GM12891 (cell line): ENCODE measurements around the gene CXCR3.
"Not testable (repeated sequence)": the region's sequence is repeated elsewhere in the genome, so short reads cannot be mapped to it uniquely, and the experiment has no call there.

Source experiments
- DNase-seq: peaks from one replicate; pipeline ENCODE4 v3.0.0; 2011; ENCODE audit warnings: low spot score; ENCODE audit not compliant: insufficient read length
- FAIRE-seq: peaks from 2 replicates; lab custom pipeline; 2011; peaks lifted over from hg19 to GRCh38; lab: Jason Lieb, UNC
- PAX5 ChIP-seq: IDR thresholded peaks from 2 replicates; pipeline ENCODE4 v1.6.1; 2011; ENCODE audit warnings: low read length, moderate library complexity, mild to moderate bottlenecking; ENCODE audit not compliant: insufficient read depth, severe bottlenecking
- POLR2A ChIP-seq: IDR thresholded peaks from 2 replicates; pipeline ENCODE4 v1.6.1; 2011; ENCODE audit warnings: low read depth, low read length, control low read depth
- POLR2AphosphoS5 ChIP-seq: IDR thresholded peaks from 2 replicates; pipeline ENCODE4 v1.6.1; 2011; ENCODE audit warnings: low read depth, low read length, control low read depth
- POU2F2 ChIP-seq: IDR thresholded peaks from 2 replicates; pipeline ENCODE4 v1.6.1; 2011; ENCODE audit warnings: low read depth, mild to moderate bottlenecking, control low read depth, low read length, moderate library complexity
- SPI1 ChIP-seq: IDR thresholded peaks from 2 replicates; pipeline ENCODE4 v1.6.1; 2011; ENCODE audit warnings: low read depth, low read length, control low read depth
- TAF1 ChIP-seq: IDR thresholded peaks from 2 replicates; pipeline ENCODE4 v1.6.1; 2011; ENCODE audit warnings: low read depth, low read length, control low read depth

The CXCR3 gene

DNA sequence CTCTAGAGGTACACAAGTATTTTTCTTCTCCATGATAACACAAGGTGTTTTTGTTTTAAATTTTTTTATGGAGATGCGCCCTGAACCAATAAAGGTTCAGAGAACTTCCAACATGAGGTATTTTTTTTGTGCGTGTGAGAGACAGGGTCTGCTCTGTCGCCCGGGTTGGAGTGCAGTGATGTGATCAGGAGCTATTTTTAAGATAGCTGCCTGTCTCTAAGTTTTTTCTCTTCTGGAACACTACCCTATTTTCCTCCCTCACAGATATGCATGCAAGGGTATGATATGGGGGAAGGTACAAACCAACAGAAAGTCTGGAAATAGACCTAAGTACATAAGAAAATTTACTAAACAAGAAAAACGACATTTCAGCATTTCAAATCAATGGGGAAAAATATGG is 37.1 kb downstream of the CXCR3 start:
- DNase-seq (no peak), FAIRE-seq (no peak)
- TF ChIP-seq PAX5 (no peak), POLR2A (no peak), POLR2AphosphoS5 (no peak), POU2F2 (no peak), SPI1 (no peak), TAF1 (no peak)

DNA sequence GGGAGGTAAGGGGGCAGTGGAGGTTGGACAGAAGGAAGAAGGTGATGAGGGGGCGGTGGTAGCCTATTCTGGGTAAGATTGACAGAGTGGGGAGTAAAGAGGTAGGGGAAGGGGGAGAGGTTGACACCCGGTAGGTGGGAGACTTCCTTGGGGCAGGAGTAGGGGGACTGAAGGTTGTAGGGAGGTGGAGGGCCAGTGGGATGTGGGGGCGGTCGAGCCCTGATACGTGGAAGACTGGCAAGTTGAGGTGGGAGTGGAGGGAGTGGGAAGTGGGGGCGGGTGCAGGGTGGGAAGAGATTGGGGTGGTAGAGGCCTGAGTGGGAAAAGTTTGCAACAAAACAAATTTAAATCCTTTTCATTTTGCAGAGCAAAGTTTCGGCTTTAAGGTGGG is 38.3 kb downstream of the CXCR3 start:
- no peak for DNase-seq
- TF ChIP-seq TAF1 (no peak), POLR2AphosphoS5 (no peak), PAX5 (no peak), POLR2A (no peak), SPI1 (no peak), POU2F2 (no peak)

DNA sequence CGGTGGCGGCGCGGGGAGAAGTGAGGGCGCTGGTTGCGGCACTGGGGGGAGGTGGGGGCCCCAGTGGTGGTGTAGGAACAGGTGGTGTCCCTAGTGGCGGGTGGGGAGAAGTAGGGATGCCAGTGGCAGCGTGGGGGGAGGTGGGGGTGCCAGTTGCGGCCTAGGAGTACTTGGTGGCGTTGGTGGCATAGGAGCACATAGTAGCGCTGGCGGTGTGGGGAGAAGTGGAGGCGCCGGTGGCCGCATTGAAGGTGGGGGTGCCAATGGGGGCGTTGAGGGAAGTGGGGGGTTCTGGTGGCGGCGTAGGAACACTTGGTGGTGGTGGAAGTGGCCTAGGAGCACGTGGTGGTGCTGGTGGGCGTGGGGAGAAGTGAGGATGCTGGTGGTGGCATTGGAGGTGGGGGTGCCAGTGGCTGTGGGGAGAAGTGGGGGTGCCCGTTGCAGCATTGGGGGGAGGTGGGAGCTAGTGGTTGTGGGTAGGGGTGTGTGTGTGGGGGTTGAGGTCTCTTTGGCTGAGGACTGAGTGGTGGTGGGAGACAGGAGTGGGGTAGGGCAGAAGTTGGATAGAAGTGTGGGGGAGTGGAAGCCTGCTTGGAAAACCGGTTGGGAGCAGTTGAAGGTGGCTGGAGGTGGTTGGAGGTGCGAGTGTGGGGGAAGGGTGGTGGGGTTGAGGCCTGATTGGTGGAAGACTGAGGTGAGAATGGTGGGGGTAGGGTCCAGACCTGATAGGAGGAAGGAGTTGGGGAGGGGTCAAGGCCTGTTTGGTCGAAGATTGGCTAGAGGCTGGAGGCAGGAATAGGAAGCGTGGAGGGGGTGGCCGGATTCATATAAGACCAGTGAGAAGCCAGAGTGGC is 38.9 kb downstream of the CXCR3 start:
- FAIRE-seq (no peak), DNase-seq (no peak)
- TF ChIP-seq POLR2AphosphoS5, result no peak
- TF ChIP-seq POU2F2, result no peak
- TF ChIP-seq TAF1, result no peak
- no peak for TF ChIP-seq SPI1
- TF ChIP-seq PAX5, result no peak
- no peak for TF ChIP-seq POLR2A

More for the DNA sequence above, 38.3 kb downstream of the CXCR3 start:
- no peak for FAIRE-seq

DNA sequence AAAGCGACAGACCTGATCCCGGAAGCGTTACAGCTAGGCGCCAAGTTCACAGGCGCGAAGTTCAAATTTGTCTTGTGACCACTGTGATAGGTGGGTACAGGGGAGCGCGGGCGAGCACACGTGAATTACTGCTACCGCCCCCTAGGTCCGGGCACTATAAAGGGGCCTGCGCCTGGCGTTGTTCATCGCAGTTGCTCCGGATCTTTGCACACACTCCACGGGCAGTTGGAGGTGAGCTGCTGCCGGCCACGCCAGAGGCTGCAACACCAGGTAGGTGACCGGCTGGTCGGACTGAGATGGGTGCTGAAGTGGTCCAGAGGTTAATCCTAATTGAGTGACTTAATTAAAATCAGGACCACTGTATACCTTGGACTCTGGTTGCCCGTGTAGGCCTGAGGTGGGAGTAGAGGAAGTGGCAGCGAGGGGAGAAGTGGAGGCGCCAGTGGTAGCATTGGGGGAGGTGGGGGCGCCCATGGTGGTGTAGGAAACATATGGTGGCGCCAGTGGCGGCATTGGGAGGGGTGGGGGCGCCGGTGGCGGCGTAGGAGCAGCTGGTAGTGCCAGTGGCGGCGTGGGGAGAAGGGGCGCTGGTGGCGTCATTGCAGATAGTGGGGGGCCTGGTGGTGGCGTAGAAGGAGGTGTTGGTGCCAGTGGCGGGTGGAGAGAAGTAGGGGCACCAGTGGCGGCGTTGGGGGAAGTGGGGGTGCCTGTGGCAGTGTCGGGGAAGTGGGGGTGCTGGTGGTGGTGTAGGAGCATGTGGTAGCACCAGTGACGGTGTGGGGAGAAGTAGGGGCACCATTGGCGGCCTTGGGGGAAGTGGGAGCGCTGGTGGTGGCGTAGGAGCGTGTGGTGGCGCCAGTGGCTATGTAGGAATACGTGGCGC is 39.8 kb downstream of the CXCR3 start, which contains the start of gene GCNA:
Gene GCNA, plus strand, starts transcription at position 185 of the 883 bp plus-strand sequence. CDS start 2,385 bp downstream, outside the sequence.
- TF ChIP-seq TAF1, result no peak
- TF ChIP-seq POLR2AphosphoS5, result no peak
- TF ChIP-seq POLR2A, result no peak
- no peak for TF ChIP-seq PAX5
- TF ChIP-seq POU2F2, result no peak
- no peak for TF ChIP-seq SPI1
- FAIRE-seq, result no peak
- no peak for DNase-seq

DNA sequence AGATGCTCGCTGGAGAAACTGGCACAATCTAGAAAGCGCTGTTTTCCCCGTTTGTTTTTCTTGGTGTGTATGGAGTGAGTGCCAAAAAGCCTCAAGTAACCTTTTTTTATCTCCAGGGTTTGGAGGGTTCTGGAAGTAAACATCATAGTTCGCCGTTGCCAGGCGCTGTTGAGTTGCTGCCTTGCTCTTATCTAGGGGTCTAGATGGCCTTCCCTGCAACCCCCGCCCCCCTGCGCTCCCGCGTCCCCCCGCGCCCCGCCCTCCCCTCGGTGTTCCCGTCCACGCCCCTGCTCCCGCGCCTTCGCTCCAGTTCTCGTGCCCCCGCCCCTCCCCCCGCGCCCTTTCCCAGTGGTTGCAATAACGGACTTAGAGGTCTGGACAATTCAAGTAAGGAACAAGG is 40.6 kb downstream of the CXCR3 start:
- TF ChIP-seq TAF1 (no peak), SPI1 (no peak), POLR2A (no peak), POU2F2 (no peak), PAX5 (no peak), POLR2AphosphoS5 (no peak)
- FAIRE-seq, result no peak
- DNase-seq, result no peak

DNA sequence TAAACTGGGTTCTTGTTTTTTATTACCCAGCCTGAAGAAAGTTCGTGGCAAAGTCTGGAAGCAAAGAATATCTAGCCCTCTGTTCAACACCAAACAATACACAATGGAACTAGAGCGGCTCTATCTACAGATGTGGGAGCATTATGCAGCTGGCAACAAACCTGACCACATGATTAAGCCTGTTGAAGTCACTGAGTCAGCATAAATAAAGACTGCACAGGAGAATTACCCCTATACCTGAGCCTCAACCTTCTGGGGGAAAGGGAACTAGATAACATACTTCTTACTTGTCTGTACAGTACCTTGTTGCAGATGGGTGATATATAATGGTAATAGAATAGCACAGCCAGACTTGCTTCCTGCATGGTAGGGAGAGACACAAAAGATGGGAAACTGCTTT is 44.7 kb downstream of the CXCR3 start:
- DNase-seq (no peak), FAIRE-seq (no peak)
- TF ChIP-seq POLR2A (no peak), PAX5 (no peak), SPI1 (no peak), TAF1 (no peak), POLR2AphosphoS5 (no peak), POU2F2 (no peak)

DNA sequence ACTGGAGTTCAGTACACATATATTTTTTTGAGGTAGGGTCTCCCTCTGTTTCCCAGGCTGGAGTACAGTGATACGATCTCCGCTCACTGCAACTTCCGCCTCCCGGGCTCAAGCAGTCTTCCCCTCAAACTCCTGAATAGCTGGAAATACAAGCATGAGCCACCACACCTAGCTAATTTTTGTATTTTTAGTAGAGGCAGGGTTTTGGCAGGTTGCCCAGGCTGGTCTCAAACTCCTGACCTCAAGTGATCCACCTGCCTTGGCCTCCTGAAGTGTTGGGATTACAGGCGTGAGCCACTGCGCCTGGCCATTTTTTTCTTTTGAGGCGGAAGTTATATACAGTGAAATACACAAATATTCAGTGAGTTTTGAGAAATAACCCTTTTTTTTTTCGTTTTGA is 46.9 kb downstream of the CXCR3 start:
- not testable (repeated sequence) for DNase-seq, FAIRE-seq
